Measurements from ENCODE around the gene GSG1L.

The GSG1L gene

GRCh38 chr16:27822529-27822928 is 241.0 kb downstream of the GSG1L start:
- H3K27me3 Mint-ChIP-seq: no peaks in the 10 kb centered on the region
- no peaks in the 10 kb centered on the region for H3K9me3 Mint-ChIP-seq

DNA sequence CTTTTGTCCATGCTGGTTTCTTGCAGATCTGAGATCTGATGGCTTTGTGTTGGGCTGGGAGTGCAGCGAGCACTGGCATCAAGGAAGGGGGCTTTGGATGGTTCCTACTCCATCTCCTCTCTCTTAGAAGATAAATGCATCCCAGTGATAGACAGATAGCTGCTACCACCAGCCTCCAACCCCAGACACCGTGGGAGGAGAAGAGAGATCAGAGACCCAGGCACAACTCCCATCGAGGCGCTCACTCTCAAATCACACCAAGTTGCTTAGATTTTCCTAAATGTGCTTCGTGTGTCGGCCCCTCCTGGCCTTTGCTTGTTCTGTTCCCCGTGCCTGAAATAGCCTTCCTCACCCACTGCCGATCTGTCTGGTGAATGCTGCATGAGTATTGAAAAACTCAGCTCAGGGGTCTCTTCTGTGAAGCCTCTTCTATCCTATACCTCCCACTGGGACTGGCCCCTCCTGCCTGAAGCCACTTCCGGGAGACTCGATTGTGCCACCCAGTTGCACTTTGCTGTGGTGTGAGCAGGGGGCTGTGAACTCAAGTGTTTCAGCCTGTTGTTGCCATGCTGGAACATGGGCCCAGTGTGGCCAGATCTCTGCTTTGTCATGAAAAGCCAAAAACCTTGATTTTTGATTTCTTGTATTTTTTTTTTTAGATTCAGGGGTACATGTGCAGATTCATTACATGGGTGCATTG is 242.7 kb downstream of the GSG1L start:
- Mint-ChIP-seq H3K9me3 (no peaks in the 10 kb centered on the region), H3K27ac (peak overlapping the region in 1 of 2 donors; percentile 31), H3K4me3 (no peak overlapping the region), H3K4me1 (no peaks in the 10 kb centered on the region), H3K27me3 (peaks cover 11% of the 10 kb centered on the region)
- no peak for DNase-seq
- no peak for ATAC-seq

More at GRCh38 chr16:27822529-27822928, 241.0 kb downstream of the GSG1L start:
- peak overlapping the region in 1 of 2 donors; percentile 36 for H3K27ac Mint-ChIP-seq
- H3K4me1 Mint-ChIP-seq: no peaks in the 10 kb centered on the region
- ATAC-seq (no peak), DNase-seq (no peak)
- H3K4me3 Mint-ChIP-seq: no peak overlapping the region

DNA sequence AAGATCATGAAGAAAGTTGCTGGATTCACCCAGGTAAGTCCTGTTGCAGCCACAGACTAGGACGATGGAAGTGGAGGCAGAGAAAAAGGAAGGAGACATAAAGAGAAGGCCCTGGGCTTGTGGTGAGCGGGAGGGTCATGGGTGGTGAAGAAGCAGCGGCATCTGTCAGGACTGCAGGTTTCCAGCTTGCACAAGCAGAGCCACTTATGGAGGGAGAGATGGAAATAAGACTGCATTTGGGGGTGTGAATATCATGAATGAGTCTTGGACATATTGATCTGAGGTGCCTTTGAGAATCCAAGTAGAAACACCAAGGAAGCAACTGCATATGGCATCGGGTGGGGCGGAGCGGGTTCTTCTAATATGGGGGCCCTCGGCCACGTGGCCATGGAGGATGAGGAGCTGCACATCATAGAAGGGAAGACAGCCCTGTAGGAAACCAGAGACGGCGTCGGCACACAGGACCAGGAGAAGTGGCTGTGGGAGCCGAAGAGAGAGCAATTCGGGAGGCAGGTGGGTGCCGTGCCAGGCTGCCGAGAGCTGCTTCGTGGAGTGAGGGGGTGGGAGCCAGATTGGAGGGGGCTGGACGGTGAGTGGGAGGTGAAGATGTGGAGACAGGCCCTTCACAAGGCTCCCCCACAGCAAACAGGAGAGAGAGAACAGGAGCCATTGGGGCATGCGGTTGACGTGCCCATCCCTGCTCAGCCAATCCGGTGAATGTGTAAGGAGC is 243.5 kb downstream of the GSG1L start:
- no peaks in the 10 kb centered on the region for H3K9me3 Mint-ChIP-seq
- no peak overlapping the region for H3K4me3 Mint-ChIP-seq
- H3K27me3 Mint-ChIP-seq: peaks cover 17% of the 10 kb centered on the region
- ATAC-seq: no peak
- DNase-seq: no peak
- H3K4me1 Mint-ChIP-seq: no peaks in the 10 kb centered on the region
- H3K27ac Mint-ChIP-seq: no peak overlapping the region

- ATAC-seq: no peak
- H3K27ac Mint-ChIP-seq: no peak overlapping the region
- peaks cover 19% of the 10 kb centered on the region for H3K27me3 Mint-ChIP-seq
- DNase-seq: no peak
- no peak overlapping the region for H3K4me3 Mint-ChIP-seq
- no peaks in the 10 kb centered on the region for H3K4me1 Mint-ChIP-seq
- no peaks in the 10 kb centered on the region for H3K9me3 Mint-ChIP-seq
Measured at GRCh38 chr16:27819356-27819755, 244.2 kb downstream of the GSG1L start.

DNA sequence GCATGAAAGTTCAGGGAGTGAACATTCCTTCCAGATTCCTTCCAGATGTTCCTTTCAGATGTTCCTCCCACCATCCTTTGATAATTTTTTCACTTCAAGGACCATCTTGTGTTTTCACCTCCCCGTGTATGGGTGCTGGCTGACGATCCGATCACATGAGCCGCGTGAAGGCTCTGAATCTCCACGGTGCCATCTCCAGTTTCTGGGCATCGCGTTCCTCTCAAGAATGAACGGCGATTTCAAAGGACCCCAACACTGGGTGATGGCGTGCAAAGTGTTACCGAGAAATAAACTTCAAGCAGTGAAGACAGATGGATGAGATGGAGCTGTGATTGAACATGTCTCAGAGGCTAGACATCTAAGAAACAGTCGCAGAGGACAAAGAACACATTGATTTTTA is 245.3 kb downstream of the GSG1L start:
- H3K4me3 Mint-ChIP-seq: no peak overlapping the region
- ATAC-seq: no peak
- H3K4me1 Mint-ChIP-seq: no peaks in the 10 kb centered on the region
- no peak overlapping the region for H3K27ac Mint-ChIP-seq
- peaks cover 19% of the 10 kb centered on the region for H3K27me3 Mint-ChIP-seq
- H3K9me3 Mint-ChIP-seq: no peaks in the 10 kb centered on the region
- no peak for DNase-seq

DNA sequence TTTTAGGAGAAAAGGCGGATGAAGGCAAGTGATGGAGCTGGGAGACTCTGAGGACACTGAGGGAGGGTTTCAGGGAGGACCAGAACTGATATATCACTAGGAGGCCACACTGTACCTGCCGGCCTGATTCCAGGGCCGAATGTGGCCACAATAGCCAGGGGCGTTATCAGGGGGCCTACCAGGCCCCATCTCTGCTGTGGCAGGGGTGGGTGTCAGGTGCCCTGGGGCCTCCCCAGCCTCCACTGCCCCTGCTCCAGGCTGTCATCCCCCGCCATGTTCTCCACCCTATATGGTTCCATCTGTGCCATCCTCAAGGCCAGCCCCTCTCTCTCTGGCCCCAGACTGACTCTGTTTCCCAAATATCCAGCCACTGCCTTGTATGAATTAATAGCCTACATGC is 246.5 kb downstream of the GSG1L start:
- Mint-ChIP-seq H3K4me1 (no peaks in the 10 kb centered on the region), H3K9me3 (no peaks in the 10 kb centered on the region), H3K4me3 (no peak overlapping the region), H3K27me3 (peaks cover 19% of the 10 kb centered on the region), H3K27ac (no peak overlapping the region)
- ATAC-seq: no peak
- DNase-seq: no peak

DNA sequence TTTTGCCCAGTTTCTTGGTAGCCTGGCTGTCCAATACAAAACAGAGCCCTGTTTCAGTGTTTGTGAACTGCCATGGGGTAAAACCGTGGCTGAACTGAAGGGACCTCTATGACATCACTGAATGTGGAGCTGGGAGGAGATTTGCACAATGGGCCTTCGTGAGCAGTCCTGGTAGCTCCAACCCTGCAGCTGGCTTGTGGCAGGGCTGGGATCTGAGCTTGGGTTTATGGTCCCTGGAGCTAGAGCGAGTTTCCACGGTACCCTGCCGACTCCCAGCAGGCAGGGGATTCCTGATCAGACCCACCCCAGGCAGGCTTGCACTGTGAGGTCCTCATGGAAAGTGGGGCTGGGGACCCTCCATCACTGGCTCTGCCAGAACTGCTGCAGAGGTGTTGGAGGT is 247.0 kb downstream of the GSG1L start:
- H3K4me1 Mint-ChIP-seq: no peaks in the 10 kb centered on the region
- DNase-seq (no peak), ATAC-seq (no peak)
- H3K27ac Mint-ChIP-seq: no peak overlapping the region
- H3K4me3 Mint-ChIP-seq: no peak overlapping the region
- peaks cover 19% of the 10 kb centered on the region for H3K27me3 Mint-ChIP-seq
- H3K9me3 Mint-ChIP-seq: no peaks in the 10 kb centered on the region

GRCh38 chr16:27813591-27813990 is 249.9 kb downstream of the GSG1L start:
- no peaks in the 10 kb centered on the region for H3K4me1 Mint-ChIP-seq
- H3K4me3 Mint-ChIP-seq: no peak overlapping the region
- H3K27ac Mint-ChIP-seq: no peak overlapping the region
- no peak for ATAC-seq
- H3K9me3 Mint-ChIP-seq: no peaks in the 10 kb centered on the region
- DNase-seq: no peak
- peaks cover 19% of the 10 kb centered on the region for H3K27me3 Mint-ChIP-seq

GRCh38 chr16:27811881-27812280 is 251.6 kb downstream of the GSG1L start:
- DNase-seq (no peak), ATAC-seq (no peak)
- Mint-ChIP-seq H3K4me3 (no peak overlapping the region), H3K27ac (no peak overlapping the region), H3K9me3 (no peaks in the 10 kb centered on the region), H3K4me1 (no peaks in the 10 kb centered on the region), H3K27me3 (peaks cover 19% of the 10 kb centered on the region)

GRCh38 chr16:27806986-27807385 is 256.5 kb downstream of the GSG1L start:
- DNase-seq: no peak
- ATAC-seq: no peak
- Mint-ChIP-seq H3K4me1 (peaks cover 6% of the 10 kb centered on the region), H3K27me3 (peaks cover 27% of the 10 kb centered on the region), H3K4me3 (no peak overlapping the region), H3K27ac (no peak overlapping the region), H3K9me3 (no peaks in the 10 kb centered on the region)

DNA sequence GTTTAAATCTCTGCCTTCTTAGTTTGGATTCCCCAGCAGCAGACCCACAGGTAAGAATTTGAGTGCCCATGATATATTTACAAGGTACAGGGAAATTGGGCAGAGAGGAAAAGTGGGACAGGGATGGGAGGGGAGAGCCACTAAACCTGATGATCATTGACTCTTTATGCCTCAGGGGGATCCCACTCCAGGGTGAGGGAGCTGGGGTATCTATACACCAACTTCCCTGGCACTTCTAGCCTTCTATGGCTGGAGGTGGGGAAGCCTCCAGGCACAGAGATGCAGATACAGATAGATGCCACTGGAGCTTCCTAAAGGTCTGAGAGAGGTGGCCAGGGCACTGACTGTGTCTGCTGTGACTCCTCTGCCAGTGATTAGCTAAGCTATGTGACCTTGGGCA is 257.1 kb downstream of the GSG1L start:
- no peak for DNase-seq
- no peak for ATAC-seq
- H3K4me1 Mint-ChIP-seq: peaks cover 6% of the 10 kb centered on the region

DNA sequence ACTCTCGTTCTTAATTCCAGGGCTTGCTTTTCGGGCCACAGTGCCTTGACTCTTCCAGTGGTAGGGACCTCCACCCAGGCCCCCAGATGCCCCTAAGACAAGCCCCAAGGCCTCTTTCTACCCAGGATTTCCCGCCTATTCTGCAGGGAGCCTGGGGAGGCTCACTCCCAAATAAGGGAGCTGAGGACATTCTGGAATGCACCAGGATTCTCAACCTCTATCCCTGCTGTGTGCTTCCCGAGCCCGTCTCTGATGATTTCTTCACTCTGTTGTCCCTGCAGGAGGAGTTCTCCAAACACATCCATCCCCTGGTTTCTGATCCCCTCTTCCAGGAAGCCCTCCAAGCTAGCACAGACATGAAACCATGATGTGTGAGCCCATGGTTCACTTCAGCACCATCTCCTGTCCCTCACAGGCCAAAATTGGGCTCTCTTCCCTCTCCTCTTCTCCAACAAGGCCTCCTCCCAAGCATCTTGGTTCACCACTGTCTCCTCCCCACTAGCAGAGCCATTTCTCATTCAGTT is 257.6 kb downstream of the GSG1L start:
- H3K9me3 Mint-ChIP-seq: no peaks in the 10 kb centered on the region
- DNase-seq (no peak), ATAC-seq (no peak)
- H3K27ac Mint-ChIP-seq: no peak overlapping the region
- H3K27me3 Mint-ChIP-seq: peaks cover 28% of the 10 kb centered on the region
- H3K4me3 Mint-ChIP-seq: no peak overlapping the region
- peaks cover 6% of the 10 kb centered on the region for H3K4me1 Mint-ChIP-seq

More for the DNA sequence above, 257.1 kb downstream of the GSG1L start:
- no peak overlapping the region for H3K4me3 Mint-ChIP-seq
- no peak overlapping the region for H3K27ac Mint-ChIP-seq
- peaks cover 28% of the 10 kb centered on the region for H3K27me3 Mint-ChIP-seq
- H3K9me3 Mint-ChIP-seq: no peaks in the 10 kb centered on the region

- Mint-ChIP-seq H3K4me1 (peaks cover 6% of the 10 kb centered on the region), H3K4me3 (no peak overlapping the region), H3K27me3 (peaks cover 28% of the 10 kb centered on the region), H3K9me3 (no peaks in the 10 kb centered on the region), H3K27ac (no peak overlapping the region)
- ATAC-seq (no peak), DNase-seq (no peak)
Measured at GRCh38 chr16:27803775-27804549, 259.6 kb downstream of the GSG1L start.

GRCh38 chr16:27802664-27803439 is 260.7 kb downstream of the GSG1L start:
- DNase-seq (no peak), ATAC-seq (no peak)
- H3K9me3 Mint-ChIP-seq: no peaks in the 10 kb centered on the region
- peaks cover 6% of the 10 kb centered on the region for H3K4me1 Mint-ChIP-seq
- H3K27ac Mint-ChIP-seq: no peak overlapping the region
- no peak overlapping the region for H3K4me3 Mint-ChIP-seq
- peaks cover 28% of the 10 kb centered on the region for H3K27me3 Mint-ChIP-seq

DNA sequence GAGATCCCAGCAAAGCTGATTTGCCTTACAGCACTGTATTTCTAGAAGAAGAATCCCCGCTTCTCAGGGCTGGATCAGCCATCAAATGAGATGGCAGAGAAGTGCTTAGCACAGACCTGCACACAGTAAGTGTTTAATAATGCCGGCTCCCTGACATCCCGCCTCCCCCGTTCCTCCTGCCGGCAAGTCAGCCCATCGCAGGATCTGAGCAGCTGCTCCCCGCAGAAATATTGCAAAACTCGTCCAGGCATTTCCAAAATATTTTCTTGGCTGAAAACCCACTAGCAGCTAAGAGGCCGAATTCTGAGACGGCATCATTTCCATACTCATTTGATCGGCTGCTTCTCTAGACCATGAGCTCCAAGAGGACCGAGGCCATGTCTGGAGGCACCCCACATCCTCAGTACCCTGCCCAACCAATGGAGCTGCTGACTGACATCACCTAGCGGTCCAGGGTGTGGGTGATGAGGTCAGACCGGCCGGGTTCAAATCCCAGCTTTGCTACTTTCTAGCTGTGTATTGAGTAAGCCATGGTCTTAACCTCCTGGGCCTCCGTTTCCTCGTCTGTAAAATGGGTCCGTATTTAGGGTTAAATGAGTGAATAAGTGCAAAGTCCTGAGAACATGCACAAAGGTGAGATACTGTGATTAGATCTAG is 262.1 kb downstream of the GSG1L start:
- Mint-ChIP-seq H3K9me3 (no peaks in the 10 kb centered on the region), H3K27me3 (peaks cover 28% of the 10 kb centered on the region), H3K4me1 (peaks cover 6% of the 10 kb centered on the region), H3K27ac (no peak overlapping the region), H3K4me3 (no peak overlapping the region)
- no peak for DNase-seq
- no peak for ATAC-seq
